ENCODE measurements around the gene MLXIP. TPM values are rescaled to one million over a fixed set of nuclear protein-coding genes. Genes with fewer than 3 reads are reported as not detected.

The MLXIP gene
- total and polyA plus RNA-seq, 2 of the 13 experiments (the other 11 are each of a cell fraction or from before 2014, with no cell fraction given), result 5.3 to 6.7 TPM

- TF ChIP-seq ZBTB1 (CRISPR knock-in tag; IDR thresholded peaks at IDR 0.05; ENCODE audit: borderline replicate concordance), result no peak
- no peak for TF ChIP-seq ZNF850 (CRISPR knock-in tag; conservative IDR thresholded peaks at IDR 0.05)
- TF ChIP-seq NFIC (IDR thresholded peaks at IDR 0.05; ENCODE audit: low read length), result no peak
- TF ChIP-seq MIER2 (CRISPR knock-in tag; IDR thresholded peaks at IDR 0.05), result no peak
- no peak for TF ChIP-seq HNRNPLL (IDR thresholded peaks at IDR 0.05; ENCODE audit: low read depth, low read length, poor library complexity, severe bottlenecking)
- TF ChIP-seq, protein P1, sequence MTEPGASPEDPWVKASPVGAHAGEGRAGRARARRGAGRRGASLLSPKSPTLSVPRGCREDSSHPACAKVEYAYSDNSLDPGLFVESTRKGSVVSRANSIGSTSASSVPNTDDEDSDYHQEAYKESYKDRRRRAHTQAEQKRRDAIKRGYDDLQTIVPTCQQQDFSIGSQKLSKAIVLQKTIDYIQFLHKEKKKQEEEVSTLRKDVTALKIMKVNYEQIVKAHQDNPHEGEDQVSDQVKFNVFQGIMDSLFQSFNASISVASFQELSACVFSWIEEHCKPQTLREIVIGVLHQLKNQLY (CRISPR knock-in tag; IDR thresholded peaks at IDR 0.05), result no peak
- no peak for TF ChIP-seq YEATS4 (CRISPR knock-in tag; IDR thresholded peaks at IDR 0.05; ENCODE audit: borderline replicate concordance)
- TF ChIP-seq MEF2D (CRISPR knock-in tag; IDR thresholded peaks at IDR 0.05), result no peak
Measured at GRCh38 chr12:122076743-122077495, 1.6 kb upstream of the MLXIP start (continued).

GRCh38 chr12:122079033-122079531 is 526 bp downstream of the MLXIP start:
- in situ Hi-C loops (cut with HindIII; ENCODE audit: extremely low pct_ligation_motif_present, low pct_unique_long_range_greater_than_20kb), result no loop called here
- FAIRE-seq (no peak), DNase-seq (ENCODE audit: low spot score) (no peak), ATAC-seq (peak; percentile 27)
- ChIA-PET POLR2A (interaction anchor here (0.7 to 3.9 kb wide), 5 partner anchors 9 to 20 kb away, joined by 3 to 27 read pairs (median 13); no protein-coding TSS in a partner anchor), CTCF (ENCODE audit: low intra/inter-chr PET ratio, low total read pairs) (no interaction called here)
- no peak overlapping the region for H3K27ac ChIP-seq (ENCODE audit: extremely low read length, insufficient read depth, low read length)
- peak overlapping the region; percentile 68 for H3K9ac ChIP-seq (ENCODE audit: insufficient read depth, low read depth, low read length)
- no peaks in the 10 kb centered on the region for H3K27me3 ChIP-seq (ENCODE audit: control insufficient read depth in 1 of 2, insufficient read depth in 2 of 2, low read length in 2 of 2)
- intact Hi-C loops (cut with micrococcal nuclease; ENCODE audit: unreplicated experiment), result loop anchor here (5.0 kb wide), 1 partner anchor 1392 kb away; the partner anchor contains the start of gene MLEC
- H3K9me3 ChIP-seq (ENCODE audit: low read length), result no peaks in the 10 kb centered on the region
- H2AFZ ChIP-seq (ENCODE audit: low read length), result no peak overlapping the region
- H3K4me1 ChIP-seq (ENCODE audit: insufficient read depth, low read length), result peaks cover 58% of the 10 kb centered on the region
- BruUV-seq (replicated peaks), result no TSS peak
- H3K36me3 ChIP-seq (replicated peaks in 1 of 2; ENCODE audit: control insufficient read depth in 1 of 2, insufficient read depth in 2 of 2, low read length in 2 of 2), result peaks cover 2 to 6% of the 10 kb centered on the region in 2 experiments; a peak in 4 of 5 replicates
- peaks cover 17% of the 10 kb centered on the region for H4K20me1 ChIP-seq (ENCODE audit: insufficient read depth, low read length)
- H3K4me2 ChIP-seq (ENCODE audit: low read depth, low read length), result peak overlapping the region; percentile 99
- peak overlapping the region; percentile 56 to 74 (median 62) for H3K4me3 ChIP-seq (replicated peaks in 1 of 3; ENCODE audit: insufficient read depth in 1 of 3, low read depth in 2 of 3, low read length in 3 of 3)
- 3% methylated on average over 7 of the region's 38 CpGs for WGBS (ENCODE audit: low lambda C conversion rate)
- peaks cover 42% of the 10 kb centered on the region for H3K79me2 ChIP-seq (ENCODE audit: insufficient read depth, low read length)
- TF ChIP-seq SIX4 (CRISPR knock-in tag; IDR thresholded peaks at IDR 0.05) (peak; percentile 24; the same call in 1 of the 2 replicates), ZNF841 (CRISPR knock-in tag; IDR thresholded peaks at IDR 0.05; ENCODE audit: borderline replicate concordance) (peak; percentile 94), ZSCAN9 (CRISPR knock-in tag; IDR thresholded peaks at IDR 0.05; ENCODE audit: borderline replicate concordance) (peak; percentile 87), ERF (CRISPR knock-in tag; IDR thresholded peaks at IDR 0.05) (no peak), CENPX (CRISPR knock-in tag; IDR thresholded peaks at IDR 0.05) (no peak), TRIM22 (IDR thresholded peaks at IDR 0.05) (no peak), ZNF3 (CRISPR knock-in tag; IDR thresholded peaks at IDR 0.05) (peak; percentile 47; the same call in 1 of the 2 replicates), ZBTB43 (CRISPR knock-in tag; conservative IDR thresholded peaks at IDR 0.05) (peak; percentile 79; the same call in 1 of the 2 replicates), NPAS2 (CRISPR knock-in tag; IDR thresholded peaks at IDR 0.05; ENCODE audit: borderline replicate concordance) (no peak), NR1H2 (CRISPR knock-in tag; IDR thresholded peaks at IDR 0.05; ENCODE audit: borderline replicate concordance, low read depth) (peak; percentile 80; the same call in 1 of the 2 replicates)
- TF ChIP-seq, protein P2, sequence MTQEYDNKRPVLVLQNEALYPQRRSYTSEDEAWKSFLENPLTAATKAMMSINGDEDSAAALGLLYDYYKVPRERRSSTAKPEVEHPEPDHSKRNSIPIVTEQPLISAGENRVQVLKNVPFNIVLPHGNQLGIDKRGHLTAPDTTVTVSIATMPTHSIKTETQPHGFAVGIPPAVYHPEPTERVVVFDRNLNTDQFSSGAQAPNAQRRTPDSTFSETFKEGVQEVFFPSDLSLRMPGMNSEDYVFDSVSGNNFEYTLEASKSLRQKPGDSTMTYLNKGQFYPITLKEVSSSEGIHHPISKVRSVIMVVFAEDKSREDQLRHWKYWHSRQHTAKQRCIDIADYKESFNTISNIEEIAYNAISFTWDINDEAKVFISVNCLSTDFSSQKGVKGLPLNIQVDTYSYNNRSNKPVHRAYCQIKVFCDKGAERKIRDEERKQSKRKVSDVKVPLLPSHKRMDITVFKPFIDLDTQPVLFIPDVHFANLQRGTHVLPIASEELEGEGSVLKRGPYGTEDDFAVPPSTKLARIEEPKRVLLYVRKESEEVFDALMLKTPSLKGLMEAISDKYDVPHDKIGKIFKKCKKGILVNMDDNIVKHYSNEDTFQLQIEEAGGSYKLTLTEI (CRISPR knock-in tag; conservative IDR thresholded peaks at IDR 0.05), result no peak
